Activated CD8-positive, alpha-beta T cell treated with anti-CD3 and anti-CD28 coated beads for 36 hours (primary cell): ENCODE results near the gene FYN. TPM values are rescaled to one million over a fixed set of nuclear protein-coding genes. Genes with fewer than 3 reads are reported as not detected.

ENCODE experiments used
- ATAC-seq: fragments of 200-7000 bp; cut with Tn5 transposase; one replicate; pipeline ENCODE4 v1.10.0; 2021; ENCODE audit warnings: mild to moderate bottlenecking, moderate library complexity
- CTCF ChIA-PET: fragments of 350-600 bp; sonication (Branson Sonifier 250); formaldehyde crosslinking; loops from one replicate; lab custom pipeline; 2021; ENCODE audit warnings: antibody characterized with exemption; lab: Charles Lee
- POLR2A ChIA-PET: fragments of 350-600 bp; sonication (Branson Sonifier 250); formaldehyde crosslinking; loops from one replicate; lab custom pipeline; 2021; ENCODE audit warnings: antibody characterized with exemption; lab: Charles Lee
- DNase-seq: peaks from one replicate; pipeline ENCODE4 v3.0.0-alpha.2; 2020
- H3K27ac Mint-ChIP-seq: one replicate; pipeline ENCODE4 v1.8.0; 2021; ENCODE audit warnings: mild to moderate bottlenecking, mixed read lengths
- H3K27me3 Mint-ChIP-seq: one replicate; pipeline ENCODE4 v1.8.0; 2021; ENCODE audit warnings: mixed read lengths
- H3K36me3 Mint-ChIP-seq: one replicate; pipeline ENCODE4 v1.8.0; 2021; ENCODE audit warnings: low read depth, mixed read lengths
- H3K4me1 Mint-ChIP-seq: one replicate; pipeline ENCODE4 v1.8.0; 2021; ENCODE audit warnings: low read depth, mixed read lengths
- H3K4me3 Mint-ChIP-seq: one replicate; pipeline ENCODE4 v1.8.0; 2021; ENCODE audit warnings: mild to moderate bottlenecking, moderate library complexity, mixed read lengths
- H3K9me3 Mint-ChIP-seq: one replicate; pipeline ENCODE4 v1.8.0; 2021; ENCODE audit warnings: mixed read lengths
- intact Hi-C: fragments of 100-400 bp; cut with micrococcal nuclease; formaldehyde crosslinking; loops from one replicate; pipeline ENCODE4 v1.10.0; 2022
- total RNA-seq, 2 experiments: library from RNA; stranded (reverse); gene quantifications; one replicate each; pipeline ENCODE4 v1.2.3, GENCODE V29; 2021
- TF ChIP-seq, protein P1 (sequence below): fragments of 200-600 bp; IDR thresholded peaks from one replicate; pipeline ENCODE4 v1.8.0; 2022; ENCODE audit warnings: antibody characterized with exemption, mild to moderate bottlenecking

The FYN gene
- total RNA-seq, 2 experiments from 2014 or later, result 384 to 386 TPM

DNA sequence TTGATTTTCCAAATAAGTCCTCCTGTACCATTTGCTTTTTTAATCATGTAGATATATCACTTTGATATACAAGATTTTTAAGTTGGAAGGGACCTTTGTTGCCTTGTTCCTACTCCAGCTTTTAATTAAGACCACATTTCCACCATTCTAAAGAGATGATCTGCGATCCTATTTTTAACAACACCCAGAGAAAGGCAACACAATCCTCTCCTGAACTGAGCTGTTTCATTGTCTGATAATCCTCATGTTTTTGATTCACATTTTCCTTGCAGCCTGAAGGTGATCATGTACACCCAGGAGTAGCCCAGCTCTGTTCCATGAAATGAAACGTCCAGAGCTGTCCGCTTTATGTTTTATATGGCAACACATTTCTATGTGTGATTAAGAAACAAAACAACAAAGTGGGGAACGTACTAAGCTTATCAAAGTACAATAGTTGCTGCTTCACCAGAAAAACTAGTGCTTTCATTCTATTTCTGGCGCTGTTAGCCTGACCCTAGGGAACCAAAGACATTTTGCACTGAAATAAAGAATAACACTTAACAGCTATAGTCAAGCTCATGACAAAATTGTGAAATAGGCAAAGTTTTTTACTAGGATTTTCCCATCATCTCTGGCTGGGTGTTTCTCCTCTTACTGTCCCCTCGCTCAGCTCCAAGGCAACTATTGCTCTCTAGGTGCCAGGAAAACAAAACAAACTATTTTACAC is 245.0 kb downstream of the FYN start:
- no peak for ATAC-seq
- DNase-seq, result no peak
- Mint-ChIP-seq H3K27ac (no peak overlapping the region), H3K4me3 (no peak overlapping the region), H3K27me3 (no peaks in the 10 kb centered on the region), H3K9me3 (peaks cover 4% of the 10 kb centered on the region), H3K4me1 (peaks cover 7% of the 10 kb centered on the region), H3K36me3 (no peaks in the 10 kb centered on the region)
- intact Hi-C loops, result no loop called here
- ChIA-PET CTCF (interaction anchor here (1.0 to 1.2 kb wide), 3 partner anchors 8 to 343 kb away, joined by 3 read pairs; partner anchors contain the start of gene TRAF3IP2), POLR2A (interaction anchor here (0.9 to 1.0 kb wide), 2 partner anchors 16 to 23 kb away, joined by 3 read pairs; no protein-coding TSS in a partner anchor)
- TF ChIP-seq, protein P1, sequence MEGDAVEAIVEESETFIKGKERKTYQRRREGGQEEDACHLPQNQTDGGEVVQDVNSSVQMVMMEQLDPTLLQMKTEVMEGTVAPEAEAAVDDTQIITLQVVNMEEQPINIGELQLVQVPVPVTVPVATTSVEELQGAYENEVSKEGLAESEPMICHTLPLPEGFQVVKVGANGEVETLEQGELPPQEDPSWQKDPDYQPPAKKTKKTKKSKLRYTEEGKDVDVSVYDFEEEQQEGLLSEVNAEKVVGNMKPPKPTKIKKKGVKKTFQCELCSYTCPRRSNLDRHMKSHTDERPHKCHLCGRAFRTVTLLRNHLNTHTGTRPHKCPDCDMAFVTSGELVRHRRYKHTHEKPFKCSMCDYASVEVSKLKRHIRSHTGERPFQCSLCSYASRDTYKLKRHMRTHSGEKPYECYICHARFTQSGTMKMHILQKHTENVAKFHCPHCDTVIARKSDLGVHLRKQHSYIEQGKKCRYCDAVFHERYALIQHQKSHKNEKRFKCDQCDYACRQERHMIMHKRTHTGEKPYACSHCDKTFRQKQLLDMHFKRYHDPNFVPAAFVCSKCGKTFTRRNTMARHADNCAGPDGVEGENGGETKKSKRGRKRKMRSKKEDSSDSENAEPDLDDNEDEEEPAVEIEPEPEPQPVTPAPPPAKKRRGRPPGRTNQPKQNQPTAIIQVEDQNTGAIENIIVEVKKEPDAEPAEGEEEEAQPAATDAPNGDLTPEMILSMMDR, result no peak

DNA sequence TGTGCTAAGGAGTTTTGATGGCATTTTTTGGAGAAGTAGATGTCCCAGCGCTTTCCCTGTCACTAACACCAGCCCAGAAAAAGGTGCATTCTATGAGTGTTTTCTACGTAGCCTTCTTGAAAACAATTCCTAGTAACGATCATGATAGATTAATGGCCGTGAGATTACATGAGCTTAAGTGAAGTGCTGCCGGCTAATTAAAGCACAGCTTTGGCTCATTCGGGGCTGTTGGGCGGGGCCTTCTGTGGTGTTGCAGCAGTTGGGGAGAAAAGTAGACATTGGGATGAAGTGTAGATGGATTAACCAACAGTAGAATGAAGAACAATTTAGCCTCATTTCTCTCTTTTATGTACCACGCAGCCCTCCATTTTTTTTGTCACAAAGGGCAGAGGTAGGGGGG is 246.8 kb downstream of the FYN start:
- Mint-ChIP-seq H3K27me3 (no peaks in the 10 kb centered on the region), H3K9me3 (peaks cover 4% of the 10 kb centered on the region), H3K4me3 (no peak overlapping the region), H3K27ac (no peak overlapping the region), H3K4me1 (peaks cover 7% of the 10 kb centered on the region), H3K36me3 (no peaks in the 10 kb centered on the region)
- CTCF ChIA-PET, result interaction anchor here (1.6 kb wide), 1 partner anchor 418 kb away, joined by 3 read pairs; no protein-coding TSS in a partner anchor
- ATAC-seq (no peak), DNase-seq (no peak)
- intact Hi-C loops, result no loop called here
- TF ChIP-seq, protein P1, result no peak
- POLR2A ChIA-PET, result interaction anchor here (0.6 to 1.5 kb wide), 3 partner anchors 19 to 27 kb away, joined by 3 read pairs; no protein-coding TSS in a partner anchor

DNA sequence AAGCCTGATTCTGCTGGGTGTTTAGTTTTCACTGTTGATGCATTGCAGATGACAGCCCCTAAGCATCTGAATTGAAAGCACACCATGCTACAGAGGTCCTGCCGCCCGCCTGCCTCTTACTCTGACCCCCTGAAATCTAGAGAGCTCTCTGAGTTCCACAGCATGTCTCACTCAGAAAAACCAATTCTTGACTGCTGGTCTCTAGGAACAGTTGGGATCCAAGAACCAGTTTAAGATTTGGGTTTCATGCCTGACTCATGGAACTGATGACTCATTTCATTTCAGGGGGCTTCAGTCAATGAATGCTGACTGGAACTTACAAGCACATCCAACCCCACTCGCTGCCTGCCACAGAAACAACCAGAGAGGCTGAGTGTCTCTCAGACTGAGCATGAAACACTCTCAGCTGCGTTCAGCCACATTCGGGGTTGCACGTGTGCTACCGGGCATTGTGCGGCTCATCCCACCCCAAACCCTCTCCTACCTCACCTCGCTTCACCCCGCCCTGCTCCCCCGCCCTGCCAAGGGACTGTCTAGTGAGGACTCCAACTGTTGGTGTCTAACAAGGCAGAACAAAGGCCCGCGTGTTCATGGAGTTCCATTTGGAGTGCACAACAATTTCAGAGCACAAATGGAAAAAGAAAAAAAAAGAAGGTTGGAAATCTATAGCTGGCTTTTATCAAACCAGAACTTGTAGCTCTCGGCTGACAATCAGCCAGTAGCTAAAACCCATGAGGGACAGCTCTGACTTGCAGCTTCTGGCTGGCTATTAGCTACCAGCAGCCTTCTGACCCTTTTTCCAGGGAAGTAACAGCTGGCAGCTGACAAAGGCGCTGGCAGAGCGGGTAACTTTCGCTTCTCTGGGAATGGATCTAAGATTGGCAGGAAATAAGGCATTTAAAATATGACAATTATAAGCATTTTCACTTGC is 247.5 kb downstream of the FYN start:
- peak; percentile 58 for ATAC-seq
- ChIA-PET POLR2A (interaction anchor here (0.6 to 1.5 kb wide), 3 partner anchors 18 to 26 kb away, joined by 3 read pairs; no protein-coding TSS in a partner anchor), CTCF (interaction anchor here (1.6 kb wide), 1 partner anchor 419 kb away, joined by 3 read pairs; no protein-coding TSS in a partner anchor)
- TF ChIP-seq, protein P1, result no peak
- Mint-ChIP-seq H3K36me3 (no peaks in the 10 kb centered on the region), H3K27ac (no peak overlapping the region), H3K9me3 (peaks cover 4% of the 10 kb centered on the region), H3K4me1 (peaks cover 7% of the 10 kb centered on the region), H3K27me3 (no peaks in the 10 kb centered on the region), H3K4me3 (no peak overlapping the region)
- intact Hi-C loops, result no loop called here
- DNase-seq, result peak; percentile 43

DNA sequence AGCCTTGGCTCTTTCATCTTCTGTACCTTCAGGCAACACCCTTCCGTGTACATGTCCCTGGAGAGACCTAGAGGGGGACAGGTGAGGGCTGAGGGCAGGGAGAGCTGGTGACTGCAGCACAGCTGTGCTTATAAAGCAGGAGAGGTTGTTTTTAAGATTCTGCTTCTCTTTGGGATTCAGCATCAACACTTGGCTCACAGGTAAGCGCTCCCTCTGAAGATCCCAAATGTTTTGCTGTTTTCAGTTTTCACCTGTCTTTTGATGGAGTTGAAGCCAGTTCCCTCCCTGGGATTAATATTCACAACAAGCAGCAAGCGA is 248.2 kb downstream of the FYN start:
- intact Hi-C loops, result no loop called here
- H3K4me3 Mint-ChIP-seq, result no peak overlapping the region
- peaks cover 2% of the 10 kb centered on the region for H3K27me3 Mint-ChIP-seq
- TF ChIP-seq, protein P1, result no peak
- POLR2A ChIA-PET, result no interaction called here
- ATAC-seq (no peak), DNase-seq (no peak)
- no peaks in the 10 kb centered on the region for H3K36me3 Mint-ChIP-seq
- CTCF ChIA-PET, result no interaction called here
- H3K4me1 Mint-ChIP-seq, result peaks cover 7% of the 10 kb centered on the region
- H3K27ac Mint-ChIP-seq, result no peak overlapping the region
- peaks cover 4% of the 10 kb centered on the region for H3K9me3 Mint-ChIP-seq
